Endothelial cell of umbilical vein (primary cell): ENCODE data around the gene UNC5A. TPM values are rescaled to one million over a fixed set of nuclear protein-coding genes. Genes with fewer than 3 reads are reported as not detected.

Source experiments
- BruUV-seq: library from RNA; stranded (reverse); fragments of 400-500 nt; replicated peaks from 2 replicates; lab custom pipeline; 2021; lab: Mats Ljungman, UMichigan
- CTCF ChIA-PET: fragments of 300-600, 350-600 bp; sonication (Branson Sonifier 250); formaldehyde crosslinking; loops from one replicate; lab custom pipeline; 2021; ENCODE audit warnings: antibody characterized with exemption, inconsistent platforms; lab: Charles Lee
- POLR2A ChIA-PET: fragments of 300-600, 350-600 bp; sonication (Branson Sonifier 250); formaldehyde crosslinking; loops from one replicate; lab custom pipeline; 2021; ENCODE audit warnings: antibody characterized with exemption, inconsistent platforms; lab: Charles Lee
- DNase-seq: peaks from one replicate; pipeline ENCODE4 v3.0.0-alpha.2; 2011; ENCODE audit warnings: low read depth, low spot score
- FAIRE-seq: peaks from 2 replicates; lab custom pipeline; 2011; peaks lifted over from hg19 to GRCh38; lab: Jason Lieb, UNC
- H2AFZ ChIP-seq: 2 replicates; pipeline ENCODE4 v1.6.0; 2012; ENCODE audit warnings: low read depth, low read length, control low read depth, inconsistent platforms
- H3K27ac ChIP-seq: 2 replicates; pipeline ENCODE4 v1.5.1; 2011; ENCODE audit warnings: low read depth, mild to moderate bottlenecking, control low read depth, low read length, moderate library complexity; ENCODE audit not compliant: insufficient read depth
- H3K27me3 ChIP-seq, 2 experiments: 2 replicates each; pipeline versions ENCODE4 v1.6.0 to v1.6.1; 2011; ENCODE audit warnings: low read length in 2 of 2, mixed read lengths in 1 of 2; ENCODE audit not compliant: control insufficient read depth in 2 of 2, insufficient read depth in 2 of 2
- H3K36me3 ChIP-seq, 2 experiments: 2 replicates in 1 of 2; 3 replicates in 1 of 2; pipeline ENCODE4 v1.5.1; 2011; ENCODE audit warnings: low read length in 2 of 2, mild to moderate bottlenecking in 1 of 2, moderate library complexity in 1 of 2; ENCODE audit not compliant: control insufficient read depth in 2 of 2, insufficient read depth in 2 of 2; ENCODE audit errors: extremely low read depth in 1 of 2
- H3K4me1 ChIP-seq: 3 replicates; pipeline ENCODE4 v1.5.1; 2011; ENCODE audit warnings: mild to moderate bottlenecking, low read length; ENCODE audit not compliant: control insufficient read depth, insufficient read depth; ENCODE audit errors: extremely low read depth
- H3K4me2 ChIP-seq: 2 replicates; pipeline ENCODE4 v1.6.1; 2011; ENCODE audit warnings: low read length, control low read depth, mixed read lengths; ENCODE audit not compliant: insufficient read depth
- H3K4me3 ChIP-seq, 3 experiments: fragments of 200-600 bp in 1 of 3; sonication (generic), shearing (Covaris generic) in 1 of 3; replicated peaks in 1 of 3; 2 replicates each; pipeline ENCODE4 v1.5.1; 2011 to 2016; ENCODE audit warnings: control low read depth in 3 of 3, low read length in 3 of 3, mild to moderate bottlenecking in 2 of 3, inconsistent platforms in 1 of 3, low read depth in 1 of 3, moderate library complexity in 1 of 3; ENCODE audit not compliant: insufficient read depth in 1 of 3
- H3K79me2 ChIP-seq: 2 replicates; pipeline ENCODE4 v1.6.0; 2012; ENCODE audit warnings: low read length, inconsistent platforms; ENCODE audit not compliant: control insufficient read depth, insufficient read depth
- H3K9ac ChIP-seq: replicated peaks from 2 replicates; pipeline ENCODE3; 2011; ENCODE audit warnings: low read length, control low read depth; ENCODE audit not compliant: insufficient read depth; ENCODE audit errors: extremely low read depth
- H3K9me1 ChIP-seq: replicated peaks from 3 replicates; pipeline ENCODE4 v1.6.0; 2011; ENCODE audit warnings: mild to moderate bottlenecking, low read length; ENCODE audit not compliant: control insufficient read depth, insufficient read depth; ENCODE audit errors: extremely low read depth
- H3K9me3 ChIP-seq: replicated peaks from 2 replicates; pipeline ENCODE4 v1.5.1; 2012; ENCODE audit warnings: low read length, inconsistent platforms; ENCODE audit not compliant: control insufficient read depth, insufficient read depth
- H4K20me1 ChIP-seq: replicated peaks from 2 replicates; pipeline ENCODE3; 2011; ENCODE audit warnings: mild to moderate bottlenecking, low read length; ENCODE audit not compliant: control insufficient read depth, insufficient read depth; ENCODE audit errors: extremely low read depth
- EZH2 ChIP-seq: IDR thresholded peaks from 2 replicates; pipeline ENCODE4 v1.6.1; 2012; ENCODE audit warnings: borderline replicate concordance, low read depth, mild to moderate bottlenecking, moderate library complexity, low read length, inconsistent platforms; ENCODE audit not compliant: severe bottlenecking
- FOS ChIP-seq: IDR thresholded peaks from 2 replicates; pipeline ENCODE4 v1.6.1; 2011; ENCODE audit warnings: mild to moderate bottlenecking, low read length, moderate library complexity, borderline replicate concordance; ENCODE audit not compliant: insufficient read depth
- GATA2 ChIP-seq: IDR thresholded peaks from 2 replicates; pipeline ENCODE4 v1.7.0; 2011; ENCODE audit warnings: low read depth, mild to moderate bottlenecking, moderate library complexity, mixed read lengths, low read length; ENCODE audit not compliant: insufficient read length, insufficient read depth
- JUN ChIP-seq: IDR thresholded peaks from 2 replicates; pipeline ENCODE4 v1.6.1; 2011; ENCODE audit warnings: borderline replicate concordance, low read depth; ENCODE audit not compliant: insufficient read length, insufficient read depth
- MYC ChIP-seq: IDR thresholded peaks from one replicate; pipeline ENCODE4 v1.6.1; 2011; ENCODE audit warnings: mild to moderate bottlenecking, low read depth, low read length
- POLR2A ChIP-seq: IDR thresholded peaks from 2 replicates; pipeline ENCODE4 v1.6.1; 2012; ENCODE audit warnings: low read depth, mild to moderate bottlenecking, control low read depth, low read length
- POLR2AphosphoS5 ChIP-seq: IDR thresholded peaks from 2 replicates; pipeline ENCODE4 v1.6.1; 2012; ENCODE audit warnings: low read depth, mild to moderate bottlenecking, control low read depth, low read length, moderate library complexity; ENCODE audit not compliant: insufficient read depth
- dilution Hi-C: fragments of 300-500 bp; cut with MboI; formaldehyde crosslinking; loops from one replicate; pipeline ENCODE4 v1.15.0; 2019; ENCODE audit warnings: low sequenced_read_pairs; ENCODE audit not compliant: extremely low pct_ligation_motif_present
- intact Hi-C: fragments of 100-400 bp; cut with micrococcal nuclease; formaldehyde crosslinking; loops from one replicate; pipeline ENCODE4 v1.10.0; 2022
- polyA plus RNA-seq, 4 experiments: library from polyadenylated mRNA; depleted of rRNA in 3 of 4; stranded (reverse) in 3 of 4; unstranded in 1 of 4; fragments of >200 nt; gene quantifications; 2 replicates each; pipeline versions ENCODE4 v1.2.1 to v1.2.3, GENCODE V29; 2011 to 2012; ENCODE audit warnings: missing spikeins in 1 of 4
- total RNA-seq: library from RNA; stranded (reverse); gene quantifications from 2 replicates; pipeline ENCODE4 v1.2.3, GENCODE V29; 2021
- TF ChIP-seq, protein P1 (sequence below): IDR thresholded peaks from 2 replicates; pipeline ENCODE4 v1.6.1; 2011; ENCODE audit not compliant: insufficient read depth, insufficient read length
- TF ChIP-seq, protein P2 (sequence below), 2 donors: IDR thresholded peaks; 1 replicate in 1 of 2; 2 replicates in 1 of 2; pipeline ENCODE4 v1.5.1; 2011; ENCODE audit warnings: low read length in 2 of 2, mild to moderate bottlenecking in 2 of 2, moderate library complexity in 2 of 2, control low read depth in 1 of 2, inconsistent platforms in 1 of 2, low read depth in 1 of 2; ENCODE audit not compliant: insufficient read depth in 1 of 2; ENCODE audit errors: extremely low read depth in 1 of 2

Gene UNC5A
- total and polyA plus RNA-seq, 2 donors (not counting 3 experiments of a cell fraction or from before 2014, with no cell fraction given), result 0.08 to 0.22 TPM

DNA sequence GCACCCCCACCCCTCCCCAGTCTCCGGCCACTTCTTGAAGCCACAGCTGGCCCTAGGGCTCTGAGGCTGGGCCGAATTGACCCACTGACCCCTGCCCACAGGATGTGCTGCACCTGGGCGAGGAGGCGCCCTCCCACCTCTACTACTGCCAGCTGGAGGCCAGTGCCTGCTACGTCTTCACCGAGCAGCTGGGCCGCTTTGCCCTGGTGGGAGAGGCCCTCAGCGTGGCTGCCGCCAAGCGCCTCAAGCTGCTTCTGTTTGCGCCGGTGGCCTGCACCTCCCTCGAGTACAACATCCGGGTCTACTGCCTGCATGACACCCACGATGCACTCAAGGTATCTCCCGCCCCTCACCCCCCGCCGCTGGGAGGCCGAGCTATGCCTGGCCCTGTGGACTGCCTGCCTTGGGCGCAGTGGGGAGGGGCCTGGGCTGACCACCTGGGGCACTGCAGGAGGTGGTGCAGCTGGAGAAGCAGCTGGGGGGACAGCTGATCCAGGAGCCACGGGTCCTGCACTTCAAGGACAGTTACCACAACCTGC is 67.5 kb downstream of the UNC5A start:
- Histone ChIP-seq H3K9ac (no peak overlapping the region), H4K20me1 (no peaks in the 10 kb centered on the region), H3K4me3 (no peak overlapping the region), H3K4me2 (no peak overlapping the region), H3K4me1 (no peaks in the 10 kb centered on the region), H3K9me1 (no peaks in the 10 kb centered on the region), H3K79me2 (no peaks in the 10 kb centered on the region), H3K36me3 (no peaks in the 10 kb centered on the region), H3K27ac (no peak overlapping the region), H2AFZ (no peak overlapping the region), H3K9me3 (no peaks in the 10 kb centered on the region), H3K27me3 (no peaks in the 10 kb centered on the region)
- dilution Hi-C loops (no loop called here), intact Hi-C loops (no loop called here)
- ChIA-PET POLR2A (no interaction called here), CTCF (interaction anchor here (1.2 to 1.4 kb wide), 2 partner anchors 8 to 217 kb away, joined by 4 read pairs; no protein-coding TSS in a partner anchor)
- DNase-seq (no peak), FAIRE-seq (no peak)
- TF ChIP-seq POLR2AphosphoS5, result no peak
- TF ChIP-seq, protein P1, sequence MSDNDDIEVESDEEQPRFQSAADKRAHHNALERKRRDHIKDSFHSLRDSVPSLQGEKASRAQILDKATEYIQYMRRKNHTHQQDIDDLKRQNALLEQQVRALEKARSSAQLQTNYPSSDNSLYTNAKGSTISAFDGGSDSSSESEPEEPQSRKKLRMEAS, result no peak
- BruUV-seq, result no TSS peak

DNA sequence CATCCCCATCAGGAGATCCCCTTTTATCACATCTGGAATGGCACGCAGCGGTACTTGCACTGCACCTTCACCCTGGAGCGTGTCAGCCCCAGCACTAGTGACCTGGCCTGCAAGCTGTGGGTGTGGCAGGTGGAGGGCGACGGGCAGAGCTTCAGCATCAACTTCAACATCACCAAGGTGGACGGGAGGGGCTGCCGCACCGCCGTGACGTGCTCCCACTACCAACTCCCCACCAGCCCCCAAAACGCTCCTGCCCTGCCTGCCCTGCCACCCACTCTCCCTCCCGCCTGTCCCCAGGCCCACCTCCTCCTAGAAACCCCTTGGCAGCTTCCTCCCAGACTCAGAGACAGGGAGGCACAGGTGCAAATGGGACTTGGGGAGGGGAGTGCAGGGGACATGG is 68.1 kb downstream of the UNC5A start:
- H3K4me1 ChIP-seq, result no peaks in the 10 kb centered on the region
- H3K27me3 ChIP-seq, result no peaks in the 10 kb centered on the region
- POLR2A ChIA-PET, result no interaction called here
- FAIRE-seq (no peak), DNase-seq (no peak)
- no peaks in the 10 kb centered on the region for H3K9me1 ChIP-seq
- no TSS peak for BruUV-seq
- H3K9me3 ChIP-seq, result no peaks in the 10 kb centered on the region
- H3K9ac ChIP-seq, result no peak overlapping the region
- CTCF ChIA-PET, result interaction anchor here (1.1 to 1.4 kb wide), 3 partner anchors 8 to 218 kb away, joined by 3 to 4 read pairs (median 4); no protein-coding TSS in a partner anchor
- intact Hi-C loops (no loop called here), dilution Hi-C loops (no loop called here)
- no peak overlapping the region for H3K4me3 ChIP-seq
- TF ChIP-seq, protein P1, result no peak
- TF ChIP-seq JUN (no peak), MYC (no peak), FOS (no peak), EZH2 (no peak), POLR2AphosphoS5 (no peak), GATA2 (no peak), POLR2A (no peak)
- TF ChIP-seq, protein P2, sequence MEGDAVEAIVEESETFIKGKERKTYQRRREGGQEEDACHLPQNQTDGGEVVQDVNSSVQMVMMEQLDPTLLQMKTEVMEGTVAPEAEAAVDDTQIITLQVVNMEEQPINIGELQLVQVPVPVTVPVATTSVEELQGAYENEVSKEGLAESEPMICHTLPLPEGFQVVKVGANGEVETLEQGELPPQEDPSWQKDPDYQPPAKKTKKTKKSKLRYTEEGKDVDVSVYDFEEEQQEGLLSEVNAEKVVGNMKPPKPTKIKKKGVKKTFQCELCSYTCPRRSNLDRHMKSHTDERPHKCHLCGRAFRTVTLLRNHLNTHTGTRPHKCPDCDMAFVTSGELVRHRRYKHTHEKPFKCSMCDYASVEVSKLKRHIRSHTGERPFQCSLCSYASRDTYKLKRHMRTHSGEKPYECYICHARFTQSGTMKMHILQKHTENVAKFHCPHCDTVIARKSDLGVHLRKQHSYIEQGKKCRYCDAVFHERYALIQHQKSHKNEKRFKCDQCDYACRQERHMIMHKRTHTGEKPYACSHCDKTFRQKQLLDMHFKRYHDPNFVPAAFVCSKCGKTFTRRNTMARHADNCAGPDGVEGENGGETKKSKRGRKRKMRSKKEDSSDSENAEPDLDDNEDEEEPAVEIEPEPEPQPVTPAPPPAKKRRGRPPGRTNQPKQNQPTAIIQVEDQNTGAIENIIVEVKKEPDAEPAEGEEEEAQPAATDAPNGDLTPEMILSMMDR (IDR thresholded peaks at IDR 0.05; ENCODE audit: extremely low read depth in 1 of 2, insufficient read depth in 1 of 2, low read depth in 1 of 2, low read length in 2 of 2), result no peak
- no peaks in the 10 kb centered on the region for H3K79me2 ChIP-seq
- no peaks in the 10 kb centered on the region for H4K20me1 ChIP-seq
- no peaks in the 10 kb centered on the region for H3K36me3 ChIP-seq
- H3K27ac ChIP-seq, result no peak overlapping the region
- no peak overlapping the region for H2AFZ ChIP-seq
- no peak overlapping the region for H3K4me2 ChIP-seq
